Measurements from ENCODE around the gene PTPRD.

- TF ChIP-seq CTCF (conservative IDR thresholded peaks at IDR 0.05; ENCODE audit: low read length) (no peak), EZH2phosphoT487 (IDR thresholded peaks at IDR 0.05; ENCODE audit: borderline replicate concordance, low read depth, low read length) (no peak)
Observed at GRCh38 chr9:8723195-8723594, 1889.6 kb downstream of the PTPRD start.

Data from OCI-LY7 (cell line).